GM18870 (cell line): ENCODE measurements around the gene GLRA1.
"Not testable (repeated sequence)": the region's sequence is repeated elsewhere in the genome, so short reads cannot be mapped to it uniquely, and the experiment has no call there.

ENCODE experiments used
- ATAC-seq: cut with Tn5 transposase; IDR thresholded peaks from one replicate; pipeline ENCODE4 v1.9.1; 2021; ENCODE audit warnings: moderate library complexity; ENCODE audit not compliant: unreplicated experiment

GLRA1 gene

DNA sequence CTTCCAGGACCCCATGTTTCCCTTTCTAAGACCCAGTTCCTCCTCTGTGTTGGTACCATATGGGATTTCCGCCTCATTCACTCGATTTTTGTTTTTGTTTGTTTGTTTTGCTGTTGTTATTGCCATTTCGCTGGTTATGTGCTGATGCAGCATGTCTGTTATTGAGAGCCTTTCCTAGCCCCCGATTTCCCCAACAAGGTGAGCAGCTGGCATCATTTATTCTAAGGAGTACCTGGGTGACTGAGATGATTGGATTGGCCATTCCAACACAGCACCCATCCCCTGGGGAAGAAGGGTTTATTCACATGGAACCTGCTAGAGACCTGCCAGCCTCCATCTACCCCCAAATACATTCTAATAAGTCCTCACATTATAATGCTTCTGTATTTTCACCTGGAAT lies 2.7 kb downstream of the GLRA1 start:
- ATAC-seq = no peak

- ATAC-seq = no peak
These were observed 6.7 kb downstream of the GLRA1 start for GRCh38 chr5:151917904-151918303.

DNA sequence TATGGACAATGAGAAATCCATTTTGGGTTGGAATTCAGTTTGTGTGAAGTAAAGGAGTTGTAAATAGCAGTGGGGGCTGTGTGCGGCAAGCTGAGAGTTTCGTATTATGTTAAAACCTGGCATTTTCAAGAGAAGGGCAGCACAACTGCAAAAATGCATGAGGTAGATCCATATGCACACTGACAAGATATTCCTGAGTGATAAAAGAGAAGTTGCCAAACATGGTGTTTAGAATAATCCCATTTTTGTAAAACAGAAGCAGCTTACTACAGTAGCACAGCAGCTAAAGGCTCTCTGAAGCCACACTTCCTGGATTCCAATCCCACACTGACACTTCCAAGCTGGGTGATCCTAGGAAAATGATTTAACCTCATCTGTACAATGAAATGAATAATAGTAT lies 11.2 kb downstream of the GLRA1 start:
- no peak for ATAC-seq

DNA sequence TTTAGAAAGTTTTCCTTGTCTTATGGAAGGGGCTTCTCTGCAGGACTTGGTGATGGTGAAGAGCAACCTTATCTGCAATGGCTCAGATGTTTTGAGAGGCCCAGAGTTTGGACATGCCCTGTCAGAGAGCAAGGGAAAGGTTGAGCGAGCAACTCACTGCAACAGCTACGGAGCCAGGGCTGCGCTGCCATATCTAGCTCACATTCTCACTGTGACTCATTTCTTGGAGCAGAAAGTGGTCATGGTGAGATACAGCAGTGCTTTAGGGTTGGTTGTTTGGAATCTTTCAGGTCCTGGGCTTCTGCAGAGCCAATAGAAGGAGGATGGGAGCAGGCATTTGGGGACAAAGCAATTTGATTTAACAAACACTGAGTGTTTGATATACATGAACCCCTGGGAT lies 12.3 kb downstream of the GLRA1 start:
- no peak for ATAC-seq

GRCh38 chr5:151911011-151911410 lies 13.6 kb downstream of the GLRA1 start:
- ATAC-seq = no peak

GRCh38 chr5:151909628-151910027 lies 15.0 kb downstream of the GLRA1 start:
- no peak for ATAC-seq

DNA sequence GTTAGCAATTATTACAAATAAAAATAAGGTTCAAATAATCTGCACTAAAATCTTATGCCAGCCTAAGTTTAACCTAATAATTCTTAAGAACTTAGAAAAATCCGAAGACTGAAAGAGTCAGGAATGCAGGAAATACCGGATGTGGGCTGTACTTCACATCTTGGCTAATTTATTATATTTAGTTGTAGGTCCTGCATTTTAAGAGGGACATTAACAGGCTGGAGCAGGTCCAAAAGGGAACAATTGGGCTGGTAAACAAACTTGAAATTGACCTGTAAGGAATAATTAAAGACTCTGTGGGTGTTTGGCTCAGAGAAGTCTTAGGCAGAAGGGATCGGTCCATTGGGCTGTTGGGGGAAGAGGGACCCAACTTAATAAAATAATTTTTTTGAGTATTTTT lies 18.4 kb downstream of the GLRA1 start:
- ATAC-seq = no peak

GRCh38 chr5:151905557-151905961 lies 19.1 kb downstream of the GLRA1 start:
- no peak for ATAC-seq

GRCh38 chr5:151904909-151905308 lies 19.7 kb downstream of the GLRA1 start:
- no peak for ATAC-seq

- no peak for ATAC-seq
These were observed 20.5 kb downstream of the GLRA1 start for GRCh38 chr5:151904127-151904526.

DNA sequence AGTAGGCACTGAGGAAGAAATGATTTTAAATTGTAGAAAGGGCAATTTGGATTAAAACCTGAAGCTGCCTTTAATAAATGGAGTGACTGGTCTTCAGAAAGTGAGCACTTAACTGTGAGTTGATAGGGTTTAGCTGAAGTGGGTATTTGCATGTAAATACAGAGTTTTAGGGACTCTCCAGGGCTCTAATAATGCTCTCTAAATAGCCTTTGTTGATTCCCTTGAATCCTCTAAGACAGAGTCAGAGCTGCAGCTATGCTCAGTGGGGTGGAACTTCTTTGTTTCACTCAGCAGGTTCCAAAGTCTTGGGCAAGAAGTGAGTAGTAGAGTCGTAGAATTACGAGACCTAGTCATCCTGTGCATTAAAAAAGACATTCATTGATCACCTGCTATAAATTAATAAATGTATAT lies 21.4 kb downstream of the GLRA1 start:
- peak; percentile 97 for ATAC-seq

GRCh38 chr5:151902215-151902614 lies 22.4 kb downstream of the GLRA1 start:
- no peak for ATAC-seq

DNA sequence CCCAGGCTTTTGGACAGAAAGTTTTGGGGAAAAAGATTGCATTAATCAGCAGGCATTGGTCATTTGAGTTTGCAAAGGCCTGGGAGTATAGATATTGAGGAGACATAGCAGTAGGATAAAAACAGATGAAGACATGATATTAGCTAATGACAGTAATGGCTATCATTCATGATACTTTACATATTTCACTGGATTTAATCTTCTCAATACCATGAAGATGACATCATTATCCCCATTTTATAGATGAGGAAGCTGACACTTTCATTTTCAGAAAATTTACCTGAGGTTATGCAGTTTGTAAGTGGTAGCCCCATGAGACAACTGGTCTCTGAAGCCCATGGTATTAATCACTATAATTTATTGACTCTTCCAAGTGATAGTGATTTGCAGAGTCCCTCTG lies 23.0 kb downstream of the GLRA1 start:
- ATAC-seq = no peak

GRCh38 chr5:151900891-151901290 lies 23.8 kb downstream of the GLRA1 start:
- ATAC-seq = no peak

DNA sequence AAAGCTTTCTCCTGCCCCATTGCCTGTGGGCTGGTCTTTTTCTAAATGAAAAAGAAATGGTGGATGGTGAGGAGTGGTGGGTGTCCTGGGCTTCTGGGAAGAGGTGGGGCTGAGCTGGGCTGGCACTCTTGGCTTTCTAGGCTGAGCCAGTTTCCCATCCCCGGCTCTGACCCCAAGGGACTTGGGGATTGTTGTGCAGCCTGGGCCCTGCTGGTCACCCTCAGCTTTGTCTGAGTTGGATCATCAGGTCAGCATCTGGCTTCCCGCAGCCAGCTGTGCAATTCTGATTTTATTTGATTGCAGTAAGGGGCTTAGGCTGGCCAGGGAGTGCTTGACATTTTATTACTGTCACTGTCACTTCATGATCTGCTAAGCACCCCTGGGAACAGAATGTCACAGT lies 25.3 kb downstream of the GLRA1 start:
- no peak for ATAC-seq

GRCh38 chr5:151897896-151898295 lies 26.8 kb downstream of the GLRA1 start:
- peak; percentile 36 for ATAC-seq

DNA sequence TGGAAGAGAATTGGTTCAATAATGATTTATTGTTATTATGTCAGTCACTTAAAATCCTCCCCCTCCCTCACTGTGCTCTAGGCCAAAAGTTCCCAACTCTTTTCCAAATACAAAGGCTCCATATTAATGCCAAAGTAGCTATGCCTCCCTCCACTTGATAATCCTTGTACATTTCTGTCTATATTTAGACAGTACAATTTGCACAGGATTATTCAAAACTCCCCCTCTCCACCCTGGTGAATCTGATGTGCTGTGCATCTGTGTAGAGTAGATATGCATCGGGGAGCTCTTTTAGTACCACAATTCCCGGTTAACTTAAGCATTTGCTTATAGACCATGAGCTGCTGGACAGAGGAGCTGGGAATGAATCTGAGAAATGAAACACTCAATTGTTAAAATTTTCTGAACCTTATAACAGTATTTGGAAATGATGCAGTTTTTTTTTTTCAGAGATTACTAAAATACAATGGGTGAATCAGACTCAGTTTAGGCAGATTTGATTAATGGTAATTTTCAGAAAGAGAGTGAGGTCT lies 27.6 kb downstream of the GLRA1 start:
- no peak for ATAC-seq

GRCh38 chr5:151896031-151896691 lies 28.5 kb downstream of the GLRA1 start:
- ATAC-seq = no peak

DNA sequence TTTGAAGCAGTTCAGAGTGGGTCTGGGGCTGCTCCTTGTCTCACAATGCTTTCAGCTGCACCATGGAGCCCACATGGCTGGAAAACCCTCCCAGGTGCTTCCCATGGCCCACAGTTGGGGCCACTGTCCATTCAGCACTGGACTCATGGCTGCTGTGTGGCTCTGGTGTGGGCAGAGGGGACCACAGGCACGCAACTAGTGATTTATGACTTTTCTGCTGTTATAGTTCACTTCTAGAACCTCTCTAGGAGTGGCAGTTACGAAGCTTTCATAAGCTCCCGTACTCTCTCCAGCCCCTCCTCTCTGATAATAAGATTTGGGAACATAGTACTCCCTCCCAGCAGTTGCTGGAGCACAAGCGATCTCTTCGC lies 29.0 kb downstream of the GLRA1 start:
- ATAC-seq = no peak

DNA sequence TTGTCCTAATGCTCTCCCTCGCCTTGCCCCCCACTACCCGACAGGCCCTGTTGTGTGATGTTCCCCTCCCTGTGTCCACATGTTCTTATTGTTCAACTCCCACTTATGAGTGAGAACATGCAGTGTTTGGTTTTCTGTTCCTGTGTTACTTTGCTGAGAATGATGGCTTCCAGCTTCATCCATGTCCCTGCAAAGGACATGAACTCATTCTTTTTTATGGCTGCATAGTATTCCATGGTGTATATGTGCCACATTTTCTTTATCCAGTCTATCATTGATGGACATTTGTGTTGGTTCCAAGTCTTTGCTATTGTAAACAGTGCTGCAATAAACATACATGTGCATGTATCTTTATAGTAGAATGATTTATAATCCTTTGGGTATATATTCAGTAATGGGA lies 31.2 kb downstream of the GLRA1 start:
- not testable (repeated sequence) for ATAC-seq

GRCh38 chr5:151892393-151892792 lies 32.3 kb downstream of the GLRA1 start:
- ATAC-seq = no peak

DNA sequence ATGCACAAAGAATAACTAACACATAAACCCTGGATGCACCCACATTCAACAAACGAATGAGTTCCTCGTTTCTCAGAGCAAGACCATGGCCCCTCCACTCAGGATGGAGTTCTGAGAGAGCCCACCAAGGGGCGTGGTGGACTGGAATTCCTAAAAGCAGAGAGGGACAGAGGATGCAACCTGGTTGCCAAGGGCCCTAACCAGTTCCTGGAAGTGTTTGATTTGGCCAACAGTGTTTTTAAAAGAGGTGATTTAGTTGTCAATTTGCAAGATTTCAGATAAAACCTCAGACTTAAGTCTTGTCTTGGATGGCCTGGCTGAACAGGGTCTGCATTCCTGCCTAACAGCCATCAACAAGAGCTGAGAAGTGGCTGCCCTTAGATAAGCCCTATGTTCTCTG lies 34.4 kb downstream of the GLRA1 start:
- no peak for ATAC-seq

DNA sequence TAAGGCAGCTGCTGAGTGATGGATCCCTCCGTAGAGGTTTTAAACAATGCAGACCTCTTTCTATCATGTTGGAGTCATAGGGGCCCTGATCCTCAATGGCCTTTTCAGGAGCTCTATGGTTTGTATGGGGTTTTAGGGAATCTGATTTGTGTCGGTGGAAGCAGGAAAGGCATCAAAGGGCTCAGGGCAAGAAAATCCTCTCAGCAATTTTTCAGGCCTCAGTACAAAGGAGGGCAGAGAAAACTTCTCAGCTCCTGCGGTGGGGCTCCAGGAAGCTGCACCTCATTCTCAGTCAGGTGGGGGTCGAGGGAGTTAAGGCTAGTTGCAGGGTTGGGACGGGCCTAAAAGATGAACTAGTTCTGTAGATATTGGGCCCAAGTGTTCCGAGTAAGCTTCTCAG lies 35.0 kb downstream of the GLRA1 start:
- no peak for ATAC-seq
